ENCODE data around the gene RTP3.
"Not testable (repeated sequence)": the region's sequence is repeated elsewhere in the genome, so short reads cannot be mapped to it uniquely, and the experiment has no call there.

The RTP3 gene

DNA sequence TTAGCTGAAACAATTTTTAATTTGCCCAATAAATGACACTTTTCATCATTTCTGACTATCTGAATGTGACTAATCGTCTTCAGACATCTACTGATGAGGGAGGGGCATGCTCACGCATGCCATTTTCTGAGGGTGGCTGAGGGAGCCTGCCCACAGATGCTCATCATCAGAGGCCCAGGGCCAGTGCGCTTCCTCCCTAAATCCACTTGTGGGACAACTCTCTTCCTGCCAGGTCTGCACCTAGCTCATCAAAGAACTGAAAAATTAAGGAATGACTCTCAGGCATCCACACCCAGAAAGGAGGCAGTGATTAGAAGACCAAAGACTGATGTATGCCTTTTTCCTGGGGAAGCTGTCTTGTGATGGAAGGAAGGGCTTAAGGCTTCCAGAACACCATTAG is 22.8 kb downstream of the RTP3 start:
- DNase-seq, result no peak

DNA sequence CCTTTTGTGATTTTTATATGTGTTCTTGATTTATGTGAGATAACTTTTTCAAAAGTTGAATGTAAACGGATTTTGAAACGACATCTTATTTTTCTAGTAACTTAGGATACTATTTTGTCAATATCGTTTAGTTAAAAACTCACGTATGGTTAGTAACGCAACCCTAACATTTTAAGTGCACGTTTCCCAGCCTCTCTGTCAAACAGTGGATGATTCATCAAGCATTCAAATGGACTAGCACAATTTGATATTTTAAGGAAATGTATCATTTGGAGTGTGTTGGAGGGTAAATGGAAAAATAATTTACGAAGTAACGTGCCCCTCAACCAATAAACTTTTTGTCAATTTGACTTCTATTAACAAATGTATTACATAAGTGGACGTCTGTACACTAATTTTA is 23.3 kb downstream of the RTP3 start:
- no peak for DNase-seq

DNA sequence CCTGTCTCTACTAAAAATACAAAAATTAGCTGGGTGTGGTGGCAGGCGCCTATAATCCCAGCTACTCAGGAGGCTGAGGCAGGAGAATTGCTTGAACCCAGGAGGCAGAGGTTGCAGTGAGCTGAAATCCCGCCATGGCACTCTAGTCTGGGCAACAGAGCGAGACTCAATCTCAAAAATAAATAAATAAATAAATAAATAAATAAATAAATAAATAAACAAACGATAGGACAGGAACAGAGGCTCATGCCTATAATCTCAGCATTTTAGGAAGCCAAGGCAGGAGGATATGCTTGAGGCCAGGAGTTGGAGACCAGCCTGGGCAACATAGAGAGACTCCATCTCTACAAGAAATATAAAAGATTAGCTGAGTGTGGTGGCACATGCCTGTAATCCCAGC is 24.4 kb downstream of the RTP3 start:
- not testable (repeated sequence) for DNase-seq

DNA sequence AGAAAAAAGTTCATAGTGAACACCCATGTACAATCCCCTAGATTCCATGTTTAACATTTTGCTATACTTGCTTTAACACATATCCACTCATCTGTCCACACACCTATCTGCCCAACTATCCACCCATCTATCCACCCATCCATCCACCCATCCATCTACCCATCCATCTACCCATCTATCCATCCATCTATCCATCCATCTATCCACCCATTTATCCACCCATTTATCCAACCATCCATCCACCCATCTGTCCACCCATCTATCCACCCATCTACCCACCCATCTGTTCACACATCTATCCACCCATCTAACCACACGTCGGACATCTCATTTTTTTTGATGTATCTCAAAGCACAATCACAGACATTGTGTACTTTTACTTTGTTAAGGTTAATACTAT is 25.8 kb downstream of the RTP3 start:
- DNase-seq, result no peak

DNA sequence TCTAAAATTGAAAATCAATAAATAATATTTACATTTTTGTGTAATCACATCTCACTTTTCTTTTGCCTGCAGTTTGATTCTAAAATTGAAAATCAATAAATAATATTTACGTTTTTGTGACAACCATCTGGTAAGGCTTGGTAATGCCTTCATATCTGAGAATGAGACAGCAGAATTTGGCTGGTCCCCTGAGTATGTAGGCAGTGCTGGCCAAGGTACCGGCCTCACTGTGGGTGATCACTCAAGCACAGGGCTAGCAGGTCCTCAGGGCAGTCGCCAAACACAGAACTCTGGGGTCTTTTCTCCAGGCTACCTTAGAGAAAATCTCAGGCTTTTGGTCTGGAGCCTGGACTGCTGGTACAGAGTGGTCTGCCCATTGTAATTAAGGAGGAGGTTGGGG is 26.2 kb downstream of the RTP3 start:
- no peak for DNase-seq

DNA sequence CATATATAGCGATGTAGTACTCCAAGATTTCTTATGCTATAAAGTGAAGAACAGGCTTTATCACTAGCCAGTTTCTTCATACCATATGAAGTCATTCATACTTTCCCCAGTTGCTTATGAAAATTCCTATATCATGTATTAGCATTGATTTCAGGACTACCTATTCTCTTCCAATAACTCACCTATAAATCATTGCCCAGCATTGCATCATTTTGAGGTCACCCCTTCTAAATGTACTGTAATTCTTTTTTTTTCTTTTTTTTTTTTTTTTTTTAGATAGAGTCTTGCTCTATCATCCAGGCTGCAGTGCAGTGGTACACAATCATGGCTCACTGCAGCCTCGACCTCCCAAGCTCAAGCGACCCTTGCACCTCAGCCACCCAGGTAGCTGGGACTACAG is 27.1 kb downstream of the RTP3 start:
- DNase-seq, result no peak

DNA sequence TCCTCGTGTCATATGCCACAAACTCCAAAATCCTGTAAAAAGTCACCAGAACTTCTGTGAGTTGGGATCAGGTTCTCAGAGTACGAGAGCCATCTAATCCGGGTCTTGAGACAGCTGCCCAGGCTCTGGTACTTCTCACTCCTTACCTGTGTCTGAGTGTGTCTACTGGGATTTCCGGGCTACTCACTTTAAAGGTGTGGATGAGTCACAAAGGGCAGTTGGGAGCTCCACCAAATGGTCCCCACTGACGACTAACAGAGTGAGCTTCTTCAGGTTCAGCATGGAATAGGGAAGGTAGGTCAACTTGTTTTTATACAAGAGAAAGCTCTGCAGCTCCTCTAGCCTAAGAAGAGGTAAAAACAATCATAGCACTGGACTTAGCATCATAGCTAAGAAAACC is 29.5 kb downstream of the RTP3 start:
- DNase-seq, result no peak

DNA sequence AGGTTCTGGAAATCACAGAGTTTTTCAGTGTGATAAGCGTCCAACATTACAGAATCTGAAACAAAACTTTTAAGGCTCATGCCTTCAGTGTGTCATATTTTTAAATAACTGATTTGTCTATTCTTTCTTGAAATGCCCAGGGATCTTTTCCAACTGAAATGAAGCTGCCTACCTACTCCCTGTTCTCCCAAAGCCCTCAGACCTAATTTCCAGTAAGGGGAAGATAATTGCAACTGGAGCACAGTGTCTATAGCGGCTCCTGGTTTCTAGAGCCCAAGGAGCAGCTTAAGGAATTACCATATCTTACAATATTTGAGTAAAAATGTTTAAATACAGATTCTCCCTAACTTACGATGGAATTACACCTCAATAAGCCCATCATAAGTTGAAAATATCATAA is 35.3 kb downstream of the RTP3 start:
- DNase-seq, result no peak

DNA sequence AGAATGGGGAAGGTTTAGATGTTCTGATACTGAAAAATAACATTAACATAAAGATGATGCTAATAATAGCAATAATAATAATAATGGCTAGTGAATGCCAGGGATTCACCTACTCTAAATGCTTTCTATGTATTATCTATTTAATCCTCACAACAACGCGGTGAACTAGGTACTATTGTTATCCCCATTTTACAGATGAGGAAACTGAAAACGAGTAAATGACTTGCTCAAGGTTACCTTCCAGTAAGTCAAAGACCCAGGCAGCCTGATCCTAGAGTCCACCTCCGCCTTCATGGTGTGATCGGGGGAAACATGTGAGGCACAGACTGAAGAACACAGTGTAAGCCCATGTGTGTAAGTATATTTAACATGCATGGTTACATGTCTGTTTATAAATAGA is 38.0 kb downstream of the RTP3 start:
- no peak for DNase-seq

DNA sequence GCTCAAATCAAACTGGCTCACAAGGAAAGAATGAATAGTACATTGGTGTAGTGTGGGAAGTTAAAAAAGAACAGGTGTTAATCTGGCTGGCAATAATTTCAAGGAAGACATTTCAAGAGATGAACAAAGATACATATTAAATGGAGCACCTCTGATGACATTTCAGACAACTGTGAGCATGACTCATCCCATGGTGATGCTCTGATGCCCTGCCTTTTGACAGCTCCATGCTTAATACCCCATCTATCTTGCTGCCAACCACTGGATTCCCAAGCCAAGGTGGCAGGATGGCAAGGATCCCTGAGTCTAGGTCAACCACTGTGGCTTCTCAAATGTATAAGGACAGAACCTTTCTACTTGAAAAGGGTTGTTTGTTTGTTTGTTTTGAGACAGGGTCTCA is 39.0 kb downstream of the RTP3 start:
- no peak for DNase-seq

DNA sequence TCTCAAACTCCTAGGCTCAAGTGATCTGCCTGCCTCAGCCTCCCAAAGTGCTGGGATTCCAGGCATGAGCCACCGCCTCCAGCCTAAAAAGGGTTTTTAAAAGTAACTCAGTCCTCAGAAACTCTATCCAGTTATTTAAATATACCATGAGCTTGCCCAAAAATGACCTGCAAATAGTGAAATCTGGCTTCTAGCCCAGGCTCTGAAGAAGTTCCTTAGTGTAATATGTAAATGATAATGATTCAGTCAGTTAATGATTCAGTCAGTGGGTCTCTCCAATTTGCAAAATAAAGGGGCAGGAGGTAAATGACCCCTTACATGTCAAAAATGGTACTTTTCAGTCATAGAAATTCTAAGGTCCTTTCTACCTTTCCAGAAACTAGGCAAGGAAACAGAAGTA is 39.5 kb downstream of the RTP3 start:
- no peak for DNase-seq

DNA sequence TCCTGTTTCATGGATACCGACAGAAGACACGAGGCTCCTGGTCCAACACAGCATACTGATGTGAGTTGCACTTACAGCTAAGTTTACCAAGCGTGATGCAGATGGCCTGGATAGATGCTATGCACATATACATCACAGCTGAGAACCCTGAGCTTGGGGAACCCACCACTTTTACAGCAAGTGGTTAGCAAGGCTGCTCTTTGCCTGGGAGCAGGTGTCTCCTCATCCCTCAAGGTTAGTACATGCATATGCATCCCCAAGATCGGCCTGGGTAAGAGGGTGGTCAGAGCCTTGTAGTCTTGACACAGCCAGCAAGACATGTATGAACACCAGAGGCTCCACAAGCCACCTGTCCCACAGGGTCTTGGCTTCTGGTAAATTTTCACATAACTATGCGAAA is 40.0 kb downstream of the RTP3 start:
- no peak for DNase-seq

DNA sequence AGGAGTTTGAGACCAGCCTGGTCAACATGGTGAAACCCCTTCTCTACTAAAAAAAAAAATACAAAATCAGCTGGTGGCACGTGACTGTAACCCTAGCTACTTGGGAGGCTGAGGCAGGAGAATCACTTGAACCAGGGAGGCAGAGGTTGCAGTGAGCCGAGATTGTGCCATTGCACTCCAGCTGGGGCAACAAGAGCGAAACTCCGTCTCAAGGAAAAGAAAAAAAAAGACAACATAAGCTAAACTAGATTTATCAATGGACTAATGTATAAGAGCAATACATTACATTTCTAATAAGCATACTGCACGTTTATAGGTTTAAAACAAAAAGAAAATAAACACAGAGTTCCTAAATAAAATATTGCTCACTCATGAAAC is 40.6 kb downstream of the RTP3 start:
- not testable (repeated sequence) for DNase-seq

DNA sequence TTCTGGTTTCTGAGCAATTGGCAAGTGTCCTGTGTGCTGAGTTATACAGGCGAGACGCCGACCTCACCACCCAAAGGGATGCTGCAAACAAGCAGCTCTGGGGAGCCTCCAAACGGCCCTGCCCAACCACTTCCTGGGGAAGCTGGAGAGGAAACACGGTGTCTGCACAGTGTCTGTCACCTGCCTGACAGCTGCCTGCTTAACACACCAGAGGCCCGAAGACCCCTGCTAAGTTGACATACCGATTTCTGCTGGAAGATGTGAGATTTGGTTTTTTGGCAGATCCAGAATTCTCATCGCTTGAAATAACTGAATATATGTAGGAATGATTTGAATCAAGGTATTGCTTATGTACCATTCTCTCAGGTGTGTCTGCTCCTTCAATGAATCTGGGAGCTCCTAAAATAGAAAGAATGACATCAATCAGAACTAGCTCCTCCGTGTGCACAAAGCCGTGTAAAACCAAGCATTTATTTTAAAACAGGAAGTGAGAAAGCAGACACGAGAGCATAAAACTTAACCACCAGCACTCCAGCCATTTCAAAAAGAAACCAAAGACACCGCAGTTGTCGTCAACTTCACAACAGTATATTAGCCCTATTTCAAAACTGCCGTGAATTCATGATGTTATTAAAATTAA is 41.1 kb downstream of the RTP3 start:
- DNase-seq, result peak; percentile 11

DNA sequence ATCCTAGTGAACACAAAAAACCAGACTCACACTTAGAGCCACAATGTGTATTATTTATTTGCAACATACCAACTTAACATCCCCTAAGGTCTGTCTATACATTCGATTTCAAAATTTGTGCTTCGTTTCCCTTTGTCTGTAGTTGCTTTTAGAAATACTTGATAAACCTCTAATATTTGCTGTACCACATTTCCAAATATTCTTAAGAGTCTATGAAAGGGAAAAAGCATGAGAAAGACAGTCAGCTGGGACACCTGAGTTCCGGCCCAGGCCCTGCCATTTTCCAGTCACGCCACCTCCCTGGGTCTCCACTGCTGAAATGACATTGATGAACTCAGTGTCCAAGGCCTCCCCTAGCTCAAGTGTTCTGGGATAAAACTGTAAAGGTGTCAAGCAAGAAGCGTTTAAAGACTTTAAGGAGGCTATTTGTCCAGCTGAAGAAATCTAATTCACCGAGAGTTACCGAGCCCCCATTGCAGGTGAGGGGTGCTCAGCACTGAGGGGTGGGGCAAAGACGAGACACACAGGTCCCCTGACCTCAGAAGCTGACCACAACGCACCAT is 41.7 kb downstream of the RTP3 start:
- DNase-seq, result no peak

DNA sequence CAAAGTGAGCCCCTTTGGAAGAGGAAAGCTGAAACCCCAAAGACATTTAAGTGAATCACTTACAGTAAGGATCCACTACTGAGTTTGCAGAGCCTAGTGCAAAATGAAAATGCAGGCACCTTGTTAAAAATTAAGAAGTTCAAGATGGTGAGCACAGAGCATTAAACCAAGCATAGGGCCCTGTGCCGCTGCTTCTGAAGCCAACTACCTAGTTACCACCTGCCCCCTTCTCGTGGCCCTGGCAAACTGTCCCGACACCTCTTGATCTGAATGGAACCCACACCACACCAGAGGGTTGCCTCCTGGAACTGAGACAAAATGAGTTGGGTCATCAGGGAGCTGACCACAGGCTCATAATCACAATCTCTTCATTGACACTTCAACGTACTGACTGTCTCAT is 42.8 kb downstream of the RTP3 start:
- DNase-seq, result no peak

DNA sequence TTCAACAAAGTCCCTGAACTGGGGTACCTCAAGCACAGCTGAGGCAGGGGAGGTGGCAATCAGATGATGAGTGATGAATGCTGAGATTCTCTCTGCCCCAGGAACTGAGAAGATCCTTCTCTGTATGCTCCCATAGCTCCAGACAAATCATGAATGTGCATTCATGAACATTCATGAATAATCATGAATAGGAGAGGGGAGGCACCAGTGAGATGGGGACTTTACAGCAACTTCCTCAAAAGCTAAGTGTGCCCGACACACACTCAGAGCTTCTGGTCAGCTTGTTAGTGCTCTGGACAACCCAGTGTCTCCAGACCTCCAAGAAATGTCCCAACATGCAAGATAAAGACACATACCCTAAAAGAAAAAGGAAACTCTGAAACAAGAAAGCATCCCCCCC is 44.1 kb downstream of the RTP3 start:
- DNase-seq, result no peak

DNA sequence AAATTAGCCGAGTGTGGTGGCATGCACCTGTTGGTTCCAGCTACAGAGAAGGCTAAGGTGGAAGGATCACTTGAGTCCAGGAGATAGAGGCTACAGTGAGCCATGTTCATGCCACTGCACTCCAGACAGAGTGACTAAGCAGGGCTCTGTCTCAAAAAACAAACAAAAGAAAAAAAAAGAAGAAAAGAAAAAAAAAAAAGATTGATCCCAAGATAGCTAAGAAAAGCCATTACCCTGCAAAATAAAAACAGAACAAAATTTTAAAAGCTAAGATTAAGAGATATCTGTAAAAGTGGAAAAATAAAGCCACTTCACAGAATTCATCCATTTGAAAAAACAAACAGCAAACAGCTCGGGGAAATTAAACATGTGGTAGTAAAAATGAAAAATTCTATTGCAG is 44.6 kb downstream of the RTP3 start:
- DNase-seq, result no peak

DNA sequence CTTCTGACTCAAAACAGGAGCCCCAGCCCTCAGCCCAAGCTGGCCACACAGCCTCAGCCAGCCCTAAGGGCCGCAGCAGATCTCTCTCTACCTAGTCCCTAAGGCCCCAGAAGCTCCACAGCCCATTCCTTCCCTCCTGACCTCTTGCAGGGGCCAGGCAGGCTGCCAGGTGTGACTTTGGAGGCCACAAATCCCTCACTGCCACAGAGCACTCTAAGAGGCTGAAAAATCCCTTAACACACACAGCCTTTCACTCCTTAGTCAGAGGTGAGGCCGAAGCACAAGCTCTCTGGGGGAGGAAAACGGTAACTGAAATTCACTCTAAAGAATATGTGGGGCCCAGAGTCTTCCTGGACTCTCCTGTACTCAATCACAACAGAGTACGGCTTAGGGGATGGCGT is 45.0 kb downstream of the RTP3 start:
- DNase-seq, result no peak

DNA sequence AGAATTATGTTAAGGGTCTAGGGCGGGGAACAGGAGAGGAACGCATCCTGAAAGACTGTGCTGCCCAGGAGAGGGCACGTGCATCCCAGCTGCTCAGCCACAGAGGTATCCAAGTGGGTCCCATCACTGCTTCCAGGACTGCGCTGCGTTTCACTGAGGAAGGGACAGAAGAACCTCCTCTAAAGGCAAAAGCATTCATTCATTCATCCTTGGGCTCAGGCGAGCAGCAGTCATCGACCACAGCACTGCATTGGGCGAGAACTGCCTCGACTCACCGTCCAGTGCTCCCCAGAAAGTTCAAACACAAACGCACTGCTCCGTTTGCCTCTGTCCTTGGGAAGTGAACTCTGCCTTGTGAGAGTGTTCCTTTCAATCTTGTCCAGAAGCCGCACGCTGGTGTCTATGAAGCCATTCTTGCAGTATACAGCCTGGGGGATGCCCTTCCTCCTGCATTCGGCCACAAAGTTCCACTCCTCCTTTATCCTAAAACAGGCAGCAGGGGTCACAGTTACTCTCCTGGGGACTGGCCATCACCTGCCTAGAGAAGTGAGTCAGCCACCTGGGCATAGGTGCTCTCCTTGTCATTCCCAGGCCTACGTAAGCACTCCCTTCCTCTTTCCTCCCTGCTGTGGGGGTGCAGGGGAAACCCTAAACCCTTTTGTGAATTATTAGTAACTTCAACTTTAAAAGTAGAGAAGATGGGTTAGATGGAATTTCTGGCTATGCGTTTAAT is 47.2 kb downstream of the RTP3 start:
- DNase-seq, result no peak

DNA sequence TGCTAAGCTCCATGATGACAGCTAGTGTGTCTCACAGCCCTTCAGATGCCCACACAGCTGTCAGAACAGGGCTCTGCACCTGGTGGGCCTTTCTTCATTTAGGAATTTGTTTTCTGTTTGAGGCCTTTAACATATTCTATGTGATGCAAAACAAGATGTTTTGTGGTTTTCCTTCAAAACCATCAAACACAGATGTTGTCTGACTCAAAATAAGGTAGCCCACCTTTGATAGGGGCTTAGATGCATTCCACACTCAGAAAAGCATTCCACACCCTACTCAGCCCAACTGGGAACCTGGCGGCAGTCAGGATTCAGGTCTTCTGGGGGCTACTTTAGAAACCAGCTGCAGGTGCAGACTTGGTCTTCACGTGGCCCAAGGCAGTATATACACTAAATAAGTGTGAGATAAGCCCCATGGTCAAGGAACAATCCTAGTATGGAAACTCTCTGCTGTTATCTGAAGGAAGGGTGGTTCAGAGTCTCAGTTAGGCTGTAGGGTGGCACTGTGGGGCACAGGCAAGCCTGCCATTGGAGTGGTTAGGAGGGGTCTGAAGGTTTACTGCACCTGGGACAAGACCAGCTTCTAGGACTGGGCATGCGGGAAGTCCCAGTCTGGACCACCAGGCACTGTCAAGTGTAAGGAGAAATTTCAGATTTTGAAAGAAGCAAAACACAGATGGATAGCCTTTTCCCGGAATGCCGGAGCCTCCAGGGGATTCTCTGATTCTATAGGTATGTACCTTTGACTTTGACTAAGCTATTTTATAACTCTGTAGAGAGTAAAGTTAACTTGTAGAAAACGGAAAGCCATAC is 48.2 kb downstream of the RTP3 start:
- DNase-seq, result no peak

DNA sequence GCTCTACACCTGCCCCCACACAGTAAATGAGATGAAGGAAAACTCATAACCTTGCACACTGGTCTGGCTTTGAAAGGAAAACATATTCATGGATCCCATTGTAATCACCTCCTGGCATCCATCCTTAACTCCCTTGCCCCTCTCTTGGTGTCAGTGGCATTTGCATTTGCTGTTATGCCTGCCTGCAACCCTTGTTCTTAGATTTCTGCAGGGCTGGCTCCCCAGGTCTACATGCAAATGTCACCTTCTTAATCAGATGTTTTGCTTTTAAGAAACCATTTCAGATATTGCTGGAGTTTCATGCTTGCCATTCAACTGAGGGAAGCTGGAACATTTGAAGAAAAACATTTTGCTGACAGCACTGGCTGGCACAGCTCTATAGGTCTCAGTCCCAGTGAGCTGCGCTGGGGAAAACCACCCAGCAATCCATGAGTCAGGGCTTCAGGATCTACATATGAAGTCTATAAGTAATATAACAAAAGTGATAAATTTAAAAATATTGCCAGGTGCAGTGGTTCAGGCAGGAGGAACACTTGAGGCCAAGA is 49.2 kb downstream of the RTP3 start:
- DNase-seq, result no peak

DNA sequence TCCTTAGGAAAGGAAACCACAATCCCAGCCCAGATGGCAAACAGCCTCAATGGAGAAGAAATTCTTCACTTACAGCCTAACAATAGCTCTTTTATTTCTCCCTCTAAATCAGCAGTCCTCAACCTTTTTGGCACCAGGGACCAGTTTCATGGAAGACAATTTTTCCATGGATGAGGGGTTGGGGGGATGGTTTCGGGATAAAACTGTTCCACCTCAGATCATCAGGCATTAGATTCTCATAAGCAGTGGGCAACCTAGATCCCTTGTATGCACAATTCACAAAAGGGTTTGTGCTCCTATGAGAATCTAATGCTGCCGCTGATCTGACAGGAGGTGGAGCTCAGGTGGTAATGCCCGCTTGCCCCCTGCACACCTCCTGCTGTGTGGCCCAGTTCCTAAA is 50.8 kb downstream of the RTP3 start:
- DNase-seq, result not testable (repeated sequence)
